Sigmoid colon (tissue), 7 donors: Measurements from ENCODE around the gene TESPA1. TPM values are rescaled to one million over a fixed set of nuclear protein-coding genes. Genes with fewer than 3 reads are reported as not detected.
A peak's percentile ranks its signal among the peaks of the same experiment; 100 is the strongest.

Experiments used
- DNase-seq: peaks from one replicate; pipeline ENCODE4 v3.0.0-alpha.2; 2019
- H3K27ac ChIP-seq, 4 donors: fragments of 200-600 bp; sonication (generic); one replicate each; pipeline ENCODE4 v1.5.1; 2016 to 2019; ENCODE audit warnings: mild to moderate bottlenecking in 1 of 4
- H3K27me3 ChIP-seq, 3 donors: fragments of 200-600 bp; sonication (generic); one replicate each; pipeline ENCODE4 v1.5.1; 2019; ENCODE audit warnings: mild to moderate bottlenecking in 1 of 3
- H3K36me3 ChIP-seq, 4 donors: fragments of 200-600 bp; sonication (generic); one replicate each; pipeline ENCODE4 v1.5.1; 2016 to 2019
- H3K4me1 ChIP-seq, 4 donors: fragments of 200-600 bp; sonication (generic); one replicate each; pipeline ENCODE4 v1.5.1; 2017 to 2019
- H3K4me3 ChIP-seq, 4 donors: fragments of 200-600 bp; sonication (generic); one replicate each; pipeline ENCODE4 v1.5.1; 2017 to 2019; ENCODE audit warnings: mild to moderate bottlenecking in 2 of 4, moderate library complexity in 1 of 4
- H3K9me3 ChIP-seq, 4 donors: fragments of 200-600 bp in 3 of 4; sonication (generic) in 3 of 4; one replicate each; pipeline versions ENCODE4 v1.5.1 to v1.6.1; 2013 to 2019
- EP300 ChIP-seq, 4 donors: sonication (generic); formaldehyde crosslinking; IDR thresholded peaks; one replicate each; pipeline ENCODE4 v1.6.1; 2017; ENCODE audit warnings: antibody characterized with exemption in 4 of 4
- POLR2A ChIP-seq, 2 donors: fragments of 450-650 bp; IDR thresholded peaks; one replicate each; pipeline ENCODE4 v1.6.1; 2016; ENCODE audit warnings: antibody characterized with exemption in 2 of 2, mild to moderate bottlenecking in 2 of 2, moderate library complexity in 2 of 2
- POLR2AphosphoS5 ChIP-seq, 4 donors: sonication (generic); formaldehyde crosslinking; IDR thresholded peaks; one replicate each; pipeline ENCODE4 v1.6.1; 2017; ENCODE audit warnings: antibody characterized with exemption in 4 of 4
- WGBS, 2 donors: extraction: QIAGEN DNeasy Blood & Tissue Kit; methylation state at CpG; one replicate each; pipeline ENCODE4 v1.1.7; 2013; 5-methylcytosine and 5-hydroxymethylcytosine counted together
- intact Hi-C: fragments of 100-400 bp; cut with DNase I; formaldehyde crosslinking; loops from one replicate; pipeline ENCODE4 v1.15.1; 2023
- polyA plus RNA-seq, 3 donors: library from polyadenylated mRNA; stranded (reverse); fragments of 200-250 nt; gene quantifications; one replicate each; pipeline ENCODE4 v1.2.3, GENCODE V29; 2013
- total RNA-seq, 4 donors: library from RNA; depleted of rRNA; stranded (reverse); fragments of >200 nt; gene quantifications; one replicate each; pipeline ENCODE4 v1.1.0, GENCODE V29; 2016
- TF ChIP-seq, protein P1 (sequence below), 4 experiments: fragments of 450-650 bp in 3 of 4; fragments of 200-600 bp in 1 of 4; IDR thresholded peaks; one replicate each; pipeline ENCODE4 v1.5.1; 2016 to 2019; ENCODE audit warnings: antibody characterized with exemption in 4 of 4, mild to moderate bottlenecking in 3 of 4, moderate library complexity in 2 of 4
- donor health status: healthy with polysubstance abuse.
- donor health status: Bipolar disorder and iron deficiency.
- donor health status: healthy.

The TESPA1 gene
- total and polyA plus RNA-seq, 7 donors = 0.23 to 10.3 (median 1.8) TPM

GRCh38 chr12:54993181-54993835, 8.7 kb upstream of the TESPA1 start:
- no peaks in the 10 kb centered on the region for H3K36me3 ChIP-seq
- H3K27me3 ChIP-seq = no peaks in the 10 kb centered on the region
- intact Hi-C loops = loop anchor here (1.0 kb wide), 1 partner anchor 80 kb away; no protein-coding TSS in a partner anchor
- peaks cover 0 to 8% (median 0%) of the 10 kb centered on the region in 4 donors for H3K4me1 ChIP-seq
- 17 to 30% methylated on average over 12 of the region's 12 CpGs for WGBS, 2 donors
- H3K27ac ChIP-seq = no peak overlapping the region
- TF ChIP-seq, protein P1, sequence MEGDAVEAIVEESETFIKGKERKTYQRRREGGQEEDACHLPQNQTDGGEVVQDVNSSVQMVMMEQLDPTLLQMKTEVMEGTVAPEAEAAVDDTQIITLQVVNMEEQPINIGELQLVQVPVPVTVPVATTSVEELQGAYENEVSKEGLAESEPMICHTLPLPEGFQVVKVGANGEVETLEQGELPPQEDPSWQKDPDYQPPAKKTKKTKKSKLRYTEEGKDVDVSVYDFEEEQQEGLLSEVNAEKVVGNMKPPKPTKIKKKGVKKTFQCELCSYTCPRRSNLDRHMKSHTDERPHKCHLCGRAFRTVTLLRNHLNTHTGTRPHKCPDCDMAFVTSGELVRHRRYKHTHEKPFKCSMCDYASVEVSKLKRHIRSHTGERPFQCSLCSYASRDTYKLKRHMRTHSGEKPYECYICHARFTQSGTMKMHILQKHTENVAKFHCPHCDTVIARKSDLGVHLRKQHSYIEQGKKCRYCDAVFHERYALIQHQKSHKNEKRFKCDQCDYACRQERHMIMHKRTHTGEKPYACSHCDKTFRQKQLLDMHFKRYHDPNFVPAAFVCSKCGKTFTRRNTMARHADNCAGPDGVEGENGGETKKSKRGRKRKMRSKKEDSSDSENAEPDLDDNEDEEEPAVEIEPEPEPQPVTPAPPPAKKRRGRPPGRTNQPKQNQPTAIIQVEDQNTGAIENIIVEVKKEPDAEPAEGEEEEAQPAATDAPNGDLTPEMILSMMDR (IDR thresholded peaks at IDR 0.05) = peak; percentile 44 to 88 (median 75)
- TF ChIP-seq POLR2A (IDR thresholded peaks at IDR 0.05) (no peak), POLR2AphosphoS5 (IDR thresholded peaks at IDR 0.05) (no peak)
- no peaks in the 10 kb centered on the region for H3K9me3 ChIP-seq
- H3K4me3 ChIP-seq = no peak overlapping the region
- no peak for DNase-seq

- H3K4me3 ChIP-seq = no peak overlapping the region
- H3K4me1 ChIP-seq = peaks cover 0 to 8% (median 0%) of the 10 kb centered on the region in 4 donors
- intact Hi-C loops = no loop called here
- no peaks in the 10 kb centered on the region for H3K36me3 ChIP-seq
- WGBS, 2 donors = 64 to 86% methylated on average over 5 of the region's 5 CpGs
- no peaks in the 10 kb centered on the region for H3K9me3 ChIP-seq
- no peak for TF ChIP-seq POLR2AphosphoS5 (IDR thresholded peaks at IDR 0.05)
- no peak for TF ChIP-seq POLR2A (IDR thresholded peaks at IDR 0.05)
- TF ChIP-seq EP300 (IDR thresholded peaks at IDR 0.05) = no peak
- TF ChIP-seq, protein P1 (IDR thresholded peaks at IDR 0.05) = no peak
- DNase-seq = no peak
- no peak overlapping the region for H3K27ac ChIP-seq
- H3K27me3 ChIP-seq = no peaks in the 10 kb centered on the region
These were observed 7.4 kb upstream of the TESPA1 start for GRCh38 chr12:54991991-54992375.

DNA sequence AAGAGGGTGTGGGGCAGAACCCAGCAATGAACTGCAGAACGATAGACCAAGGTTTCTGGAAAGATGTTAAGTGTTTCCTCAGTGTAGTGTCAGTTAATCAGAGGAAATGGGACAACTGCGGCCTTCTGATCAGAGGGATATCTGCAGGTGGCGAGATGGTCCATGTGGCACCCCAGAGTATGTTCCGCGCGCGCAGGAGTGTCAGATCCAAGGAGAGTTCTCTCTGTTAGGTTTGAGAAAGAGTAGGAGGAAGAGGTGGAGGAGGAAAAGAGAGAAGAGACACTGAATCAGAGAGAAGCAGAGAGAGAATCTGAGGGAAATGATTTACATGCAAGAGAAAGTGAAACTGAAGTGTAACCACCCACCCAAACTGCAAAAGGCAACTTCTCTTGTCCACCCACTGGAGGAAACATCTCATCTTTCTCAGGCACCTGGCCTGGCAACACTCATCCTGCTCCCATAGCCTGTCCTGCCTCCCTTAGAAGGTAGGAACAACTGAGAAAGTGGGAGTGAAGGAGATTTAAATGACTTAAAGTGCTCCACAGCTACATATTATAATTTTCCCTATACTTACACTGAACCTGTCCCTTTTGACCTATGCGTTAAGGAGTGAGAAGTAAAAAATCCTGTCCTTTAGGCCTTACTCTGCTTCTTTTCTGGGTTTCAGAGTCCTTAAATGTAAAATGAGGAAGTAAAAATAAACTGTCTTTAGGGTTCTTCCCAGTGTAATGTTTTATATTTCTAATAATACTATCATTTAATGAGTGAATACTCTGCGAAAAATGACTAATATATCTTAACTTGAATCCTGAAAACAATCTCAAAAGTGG, 6.8 kb upstream of the TESPA1 start:
- H3K4me1 ChIP-seq = peaks cover 0 to 8% (median 0%) of the 10 kb centered on the region in 4 donors
- no peaks in the 10 kb centered on the region for H3K9me3 ChIP-seq
- no peaks in the 10 kb centered on the region for H3K27me3 ChIP-seq
- intact Hi-C loops = no loop called here
- WGBS, 2 donors = 69 to 86% methylated on average over 9 of the region's 9 CpGs
- H3K4me3 ChIP-seq = no peak overlapping the region
- TF ChIP-seq POLR2A (IDR thresholded peaks at IDR 0.05) = no peak
- TF ChIP-seq POLR2AphosphoS5 (IDR thresholded peaks at IDR 0.05) = no peak
- TF ChIP-seq, protein P1 (IDR thresholded peaks at IDR 0.05) = no peak
- no peak for TF ChIP-seq EP300 (IDR thresholded peaks at IDR 0.05)
- no peaks in the 10 kb centered on the region for H3K36me3 ChIP-seq
- no peak for DNase-seq
- no peak overlapping the region for H3K27ac ChIP-seq

DNA sequence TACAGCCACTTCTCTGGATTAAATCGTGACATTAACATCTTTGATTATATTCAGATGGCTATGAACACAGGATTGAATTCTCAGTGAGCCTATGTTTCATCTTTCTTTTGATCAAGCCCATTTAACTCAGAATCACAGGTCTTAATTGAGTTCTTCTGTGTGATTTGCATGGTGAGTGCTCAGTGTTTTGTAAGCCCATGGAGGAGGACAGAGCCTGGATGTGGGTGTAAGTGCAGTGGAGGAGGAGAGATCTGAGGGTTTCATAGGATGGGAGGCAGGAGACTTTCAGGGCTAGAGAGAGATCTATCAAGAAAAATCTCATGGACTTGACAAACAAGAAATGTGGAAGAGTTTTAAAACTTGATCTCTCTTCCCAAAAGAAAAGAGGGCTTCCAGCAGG, 5.3 kb upstream of the TESPA1 start:
- no peaks in the 10 kb centered on the region for H3K9me3 ChIP-seq
- no peak overlapping the region for H3K27ac ChIP-seq
- H3K4me3 ChIP-seq = no peak overlapping the region
- H3K27me3 ChIP-seq = no peaks in the 10 kb centered on the region
- H3K36me3 ChIP-seq = no peaks in the 10 kb centered on the region
- 49 to 77% methylated on average over 1 of the region's 1 CpG for WGBS, 2 donors
- peaks cover 0 to 8% (median 0%) of the 10 kb centered on the region in 4 donors for H3K4me1 ChIP-seq
- intact Hi-C loops = no loop called here
- TF ChIP-seq POLR2A (IDR thresholded peaks at IDR 0.05) (no peak), POLR2AphosphoS5 (IDR thresholded peaks at IDR 0.05) (no peak), EP300 (IDR thresholded peaks at IDR 0.05) (no peak)
- TF ChIP-seq, protein P1 (IDR thresholded peaks at IDR 0.05) = no peak
- no peak for DNase-seq
